LNCAP (cell line): ENCODE measurements around the gene CCDC136.

Experiments
- CTCF ChIP-seq: fragments of 450-650 bp; IDR thresholded peaks from 2 replicates; pipeline ENCODE4 v1.5.1; 2017; ENCODE audit warnings: mild to moderate bottlenecking

The CCDC136 gene

GRCh38 chr7:128856001-128856718, 64.4 kb downstream of the CCDC136 start:
- no peak for TF ChIP-seq CTCF

- no peak for TF ChIP-seq CTCF
Measured at GRCh38 chr7:128858380-128859231, 66.8 kb downstream of the CCDC136 start.

- no peak for TF ChIP-seq CTCF
Measured at GRCh38 chr7:128859232-128860157, 67.7 kb downstream of the CCDC136 start.

GRCh38 chr7:128860158-128861073, 68.6 kb downstream of the CCDC136 start:
- TF ChIP-seq CTCF: no peak

- TF ChIP-seq CTCF: no peak
Measured at GRCh38 chr7:128861957-128862570, 70.3 kb downstream of the CCDC136 start.

- TF ChIP-seq CTCF: no peak
Measured at GRCh38 chr7:128862571-128863432, 71.0 kb downstream of the CCDC136 start, which contains the start of gene ATP6V1F. Gene ATP6V1F, plus strand, starts transcription at chr7:128862856. Its CDS starts 49 bp downstream, at chr7:128862905.
